ENCODE data around the gene MIDN. TPM values are rescaled to one million over a fixed set of nuclear protein-coding genes. Genes with fewer than 3 reads are reported as not detected.

Gene MIDN
- total RNA-seq, 1 donor, result 23.2 TPM

DNA sequence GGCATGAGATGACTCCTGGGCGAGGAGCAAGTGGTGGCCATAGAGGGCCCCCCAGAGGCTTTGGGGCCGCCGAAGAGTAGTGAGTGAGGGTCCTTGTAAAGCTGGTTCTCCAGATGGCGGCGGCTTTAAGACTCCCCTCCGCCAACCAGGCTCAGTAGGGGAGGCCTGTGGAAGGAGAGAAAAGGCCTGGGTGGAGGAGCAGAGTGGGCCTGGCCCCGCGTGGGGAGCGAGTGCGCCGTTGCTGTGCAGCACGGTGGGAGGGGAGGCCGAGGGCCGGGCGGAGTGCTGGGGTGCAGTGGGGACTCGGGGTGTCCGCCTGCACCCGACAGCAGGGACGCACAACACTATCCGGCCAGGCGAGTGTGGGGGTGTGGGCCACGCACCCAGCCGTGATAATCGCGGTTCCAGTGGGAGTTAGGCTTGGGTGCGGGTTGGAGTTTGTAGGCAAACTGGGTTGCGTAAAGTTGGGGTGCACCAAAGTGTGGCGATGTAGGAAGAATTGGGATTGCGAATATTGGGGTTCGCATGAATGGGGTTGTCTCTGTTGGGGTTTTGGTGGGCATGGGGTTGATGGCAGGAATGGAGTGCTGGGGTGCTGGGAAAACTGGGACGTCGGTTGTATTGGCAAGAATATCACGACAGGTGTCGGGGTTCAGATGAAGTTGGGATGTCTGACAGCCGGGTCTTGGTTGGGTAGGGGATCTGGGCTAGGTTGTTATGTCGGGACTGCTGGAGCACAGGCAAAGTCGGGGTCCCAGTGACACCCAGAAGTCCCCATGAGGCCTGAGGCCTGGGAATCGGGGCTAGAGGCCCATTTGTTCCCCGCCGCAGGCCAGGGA, 20.1 kb downstream of the MIDN start:
- TF ChIP-seq, protein P1, sequence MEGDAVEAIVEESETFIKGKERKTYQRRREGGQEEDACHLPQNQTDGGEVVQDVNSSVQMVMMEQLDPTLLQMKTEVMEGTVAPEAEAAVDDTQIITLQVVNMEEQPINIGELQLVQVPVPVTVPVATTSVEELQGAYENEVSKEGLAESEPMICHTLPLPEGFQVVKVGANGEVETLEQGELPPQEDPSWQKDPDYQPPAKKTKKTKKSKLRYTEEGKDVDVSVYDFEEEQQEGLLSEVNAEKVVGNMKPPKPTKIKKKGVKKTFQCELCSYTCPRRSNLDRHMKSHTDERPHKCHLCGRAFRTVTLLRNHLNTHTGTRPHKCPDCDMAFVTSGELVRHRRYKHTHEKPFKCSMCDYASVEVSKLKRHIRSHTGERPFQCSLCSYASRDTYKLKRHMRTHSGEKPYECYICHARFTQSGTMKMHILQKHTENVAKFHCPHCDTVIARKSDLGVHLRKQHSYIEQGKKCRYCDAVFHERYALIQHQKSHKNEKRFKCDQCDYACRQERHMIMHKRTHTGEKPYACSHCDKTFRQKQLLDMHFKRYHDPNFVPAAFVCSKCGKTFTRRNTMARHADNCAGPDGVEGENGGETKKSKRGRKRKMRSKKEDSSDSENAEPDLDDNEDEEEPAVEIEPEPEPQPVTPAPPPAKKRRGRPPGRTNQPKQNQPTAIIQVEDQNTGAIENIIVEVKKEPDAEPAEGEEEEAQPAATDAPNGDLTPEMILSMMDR (IDR thresholded peaks at IDR 0.05; ENCODE audit: insufficient read depth, low read length), result no peak
- H3K4me3 ChIP-seq (ENCODE audit: low read depth, low read length), result peak overlapping the region; percentile 17
- no peak for DNase-seq (ENCODE audit: low read depth)

DNA sequence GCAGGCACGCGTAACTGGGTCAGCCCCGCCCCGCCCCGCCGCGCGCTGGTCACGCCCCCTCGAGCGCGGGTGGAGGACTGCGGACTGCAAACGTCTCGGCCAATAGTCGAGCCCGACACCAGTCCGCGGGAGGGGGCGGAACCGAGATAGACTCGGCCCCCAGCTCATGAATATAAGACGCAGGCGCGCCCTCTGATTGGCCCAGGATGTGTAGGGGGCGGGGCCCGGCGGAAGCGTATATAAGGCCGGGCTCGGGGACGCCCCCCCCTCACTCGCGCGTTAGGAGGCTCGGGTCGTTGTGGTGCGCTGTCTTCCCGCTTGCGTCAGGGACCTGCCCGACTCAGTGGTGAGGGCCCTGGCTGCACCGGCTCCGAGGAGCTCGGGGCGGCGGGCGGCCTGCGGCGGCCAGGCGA, 20.7 kb downstream of the MIDN start, which contains the start of gene CIRBP:
CIRBP (plus strand) TSS at position 268 of the 413 bp plus-strand sequence. CDS start 1,602 bp downstream, outside the sequence.
- peak; percentile 99 for DNase-seq (ENCODE audit: low read depth)
- TF ChIP-seq, protein P1 (IDR thresholded peaks at IDR 0.05; ENCODE audit: insufficient read depth, low read length), result no peak
- H3K4me3 ChIP-seq (ENCODE audit: low read depth, low read length), result peak within 1 kb of the TSS; percentile 87

DNA sequence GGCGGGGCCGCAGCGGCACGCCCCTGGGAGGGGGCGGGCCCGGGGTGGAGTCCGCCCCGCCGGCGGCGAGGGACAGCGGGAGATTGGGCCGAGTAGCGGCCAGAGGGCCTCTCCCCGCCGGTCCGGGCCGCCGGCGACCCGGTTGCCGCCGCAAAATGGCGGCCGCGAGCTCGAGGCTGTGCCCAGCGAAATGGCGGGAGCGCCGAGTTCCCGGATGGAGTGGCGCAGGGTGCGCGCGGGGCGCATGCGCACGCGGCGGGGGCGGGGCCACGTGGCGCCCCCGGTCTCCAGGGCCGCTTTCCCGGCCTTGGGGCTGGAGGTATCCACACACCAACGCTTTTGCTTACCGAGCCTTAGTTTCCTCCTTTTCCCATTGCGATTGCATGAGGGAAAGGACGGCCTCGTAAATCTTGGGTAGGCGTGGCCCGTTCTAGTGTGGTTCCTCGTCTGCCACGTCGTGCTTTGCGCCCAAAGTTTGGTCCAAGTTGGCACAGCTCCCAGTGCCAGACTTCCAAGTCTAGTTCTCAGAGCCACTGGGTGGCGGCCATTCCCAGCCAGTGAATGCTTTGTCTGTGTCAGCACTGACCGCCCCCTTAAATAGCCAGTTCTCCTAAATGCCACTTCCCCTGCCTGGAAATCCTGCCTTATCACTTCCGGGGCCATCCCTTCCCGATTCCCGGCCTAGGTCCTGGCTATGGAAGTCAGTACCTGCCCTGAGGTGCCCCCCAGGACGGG, 21.3 kb downstream of the MIDN start:
- TF ChIP-seq, protein P1 (IDR thresholded peaks at IDR 0.05; ENCODE audit: insufficient read depth, low read length), result peak; percentile 13
- peak overlapping the region; percentile 87 for H3K4me3 ChIP-seq (ENCODE audit: low read depth, low read length)
- DNase-seq (ENCODE audit: low read depth), result peak; percentile 95

DNA sequence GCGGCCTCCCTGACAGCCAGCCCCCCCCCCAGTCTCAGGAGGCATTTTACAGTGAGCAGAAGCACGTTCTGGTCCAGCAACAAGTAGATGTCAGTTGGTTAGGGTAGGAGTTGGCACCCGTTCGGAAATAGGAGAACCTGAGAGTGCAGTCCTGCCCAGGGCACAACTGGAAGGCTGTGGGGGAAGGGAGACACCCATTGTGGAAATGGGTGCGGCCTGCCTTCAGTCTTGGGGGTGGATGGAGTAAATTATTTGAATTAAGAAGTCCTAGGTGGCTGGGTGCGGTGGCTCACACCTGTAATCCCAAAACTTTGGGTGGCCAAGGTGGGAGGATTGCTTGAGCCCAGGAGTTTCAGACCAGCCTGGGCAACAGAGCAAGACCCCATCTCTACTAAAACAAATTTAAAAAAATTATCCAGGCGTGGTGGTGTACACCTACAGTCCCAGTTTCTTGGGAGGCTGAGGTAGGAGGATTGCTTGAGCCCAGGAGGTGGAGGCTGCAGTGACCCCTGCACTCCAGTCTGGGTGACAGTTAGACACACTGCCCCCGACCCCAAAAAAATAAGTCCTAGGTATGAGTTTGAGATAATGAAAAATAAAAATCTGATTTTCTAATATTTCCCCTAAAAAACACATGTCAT, 21.9 kb downstream of the MIDN start:
- no peak for DNase-seq (ENCODE audit: low read depth)
- peak overlapping the region; percentile 87 for H3K4me3 ChIP-seq (ENCODE audit: low read depth, low read length)
- TF ChIP-seq, protein P1 (IDR thresholded peaks at IDR 0.05; ENCODE audit: insufficient read depth, low read length), result no peak

DNA sequence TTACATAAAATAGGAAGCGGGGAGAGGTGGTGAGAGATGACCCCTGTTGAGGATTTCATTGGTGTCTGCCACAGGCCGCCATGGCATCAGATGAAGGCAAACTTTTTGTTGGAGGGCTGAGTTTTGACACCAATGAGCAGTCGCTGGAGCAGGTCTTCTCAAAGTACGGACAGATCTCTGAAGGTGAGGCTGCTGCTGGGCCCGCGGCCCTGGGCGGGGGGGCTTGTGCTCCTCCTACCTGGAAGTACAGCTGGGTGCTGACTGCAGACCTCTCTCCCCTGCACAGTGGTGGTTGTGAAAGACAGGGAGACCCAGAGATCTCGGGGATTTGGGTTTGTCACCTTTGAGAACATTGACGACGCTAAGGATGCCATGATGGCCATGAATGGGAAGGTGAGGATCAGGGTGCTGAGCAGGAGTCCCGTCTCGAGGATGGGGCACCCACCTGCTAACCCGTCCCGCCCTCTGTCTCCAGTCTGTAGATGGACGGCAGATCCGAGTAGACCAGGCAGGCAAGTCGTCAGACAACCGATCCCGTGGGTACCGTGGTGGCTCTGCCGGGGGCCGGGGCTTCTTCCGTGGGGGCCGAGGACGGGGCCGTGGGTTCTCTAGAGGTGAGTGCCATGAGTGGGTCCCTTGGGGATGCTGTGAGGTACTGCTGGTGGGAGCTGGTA, 22.6 kb downstream of the MIDN start:
- TF ChIP-seq, protein P1 (IDR thresholded peaks at IDR 0.05; ENCODE audit: insufficient read depth, low read length), result no peak
- no peak for DNase-seq (ENCODE audit: low read depth)
- H3K4me3 ChIP-seq (ENCODE audit: low read depth, low read length), result peak overlapping the region; percentile 87
